Smooth muscle cell of the coronary artery (primary cell): ENCODE results near the gene COPS6. TPM values are rescaled to one million over a fixed set of nuclear protein-coding genes. Genes with fewer than 3 reads are reported as not detected.

Source experiments
- total RNA-seq: library from RNA; depleted of rRNA; stranded (reverse); fragments of >200 nt; gene quantifications from 2 replicates; pipeline ENCODE4 v1.2.3, GENCODE V29; 2014; ENCODE audit warnings: low replicate concordance

COPS6 gene
- total RNA-seq: 77.9 and 108 TPM in 2 replicates

GRCh38 chr7:100088621-100089457, at the start of gene COPS6:
Gene COPS6, plus strand, starts transcription at chr7:100088969. Its CDS starts 22 bp downstream, at chr7:100088991.

GRCh38 chr7:100049441-100050291, 39.1 kb upstream of the COPS6 start, which contains the start of gene ZSCAN21:
Gene ZSCAN21, plus strand, starts transcription at chr7:100049774. Its CDS starts 7,233 bp downstream, at chr7:100057007.

GRCh38 chr7:100081535-100082102, 7.2 kb upstream of the COPS6 start, which contains the start of gene ZNF3:
Gene ZNF3, minus strand, starts transcription at chr7:100081723. Its CDS starts 4,366 bp downstream, at chr7:100077357.

GRCh38 chr7:100101016-100101862, 12.5 kb downstream of the COPS6 start, which contains the start of the genes AP4M1 and MCM7:
Gene AP4M1, plus strand, starts transcription at chr7:100101643. Its CDS starts 72 bp downstream, at chr7:100101715.
Gene MCM7, minus strand, starts transcription at chr7:100101397. Its CDS starts 103 bp downstream, at chr7:100101294.

GRCh38 chr7:100119072-100119969, 30.6 kb downstream of the COPS6 start, which contains the start of the genes CNPY4 and TAF6:
Gene CNPY4, plus strand, starts transcription at chr7:100119634. Its CDS starts 111 bp downstream, at chr7:100119745.
Gene TAF6, minus strand, starts transcription at chr7:100119358. Its CDS starts 5,149 bp downstream, at chr7:100114209.

GRCh38 chr7:100126931-100127865, 38.4 kb downstream of the COPS6 start, which contains the start of gene MBLAC1:
Gene MBLAC1, plus strand, starts transcription at chr7:100126967. Its CDS starts 429 bp downstream, at chr7:100127396.

Other genes starting within 250 kb of the COPS6 start
- 0.12 TPM in 1 of 2 replicates, not detected in the other for gene OR2AE1, start 211.9 kb upstream of the COPS6 start, total RNA-seq
- 21.2 and 32.1 TPM in 2 replicates for gene TRIM4, start 169.4 kb upstream of the COPS6 start, total RNA-seq
- not detected in 2 replicates for gene GJC3, start 159.3 kb upstream of the COPS6 start, total RNA-seq
- gene AZGP1, start 112.9 kb upstream of the COPS6 start, total RNA-seq: 0.30 TPM in 1 of 2 replicates, not detected in the other
- 33.1 and 37.3 TPM in 2 replicates for gene ZKSCAN1, start 73.4 kb upstream of the COPS6 start, total RNA-seq
- gene ZSCAN21, start 39.2 kb upstream of the COPS6 start, total RNA-seq: 8.2 and 9.8 TPM in 2 replicates
- 11.8 and 19.1 TPM in 2 replicates for gene ZNF3, start 7.2 kb upstream of the COPS6 start, total RNA-seq
- 23.5 and 39.1 TPM in 2 replicates for gene MCM7, start 12.4 kb downstream of the COPS6 start, total RNA-seq
- gene AP4M1, start 12.7 kb downstream of the COPS6 start, total RNA-seq: 15.3 and 19.6 TPM in 2 replicates
- 13.3 and 25.1 TPM in 2 replicates for gene TAF6, start 30.4 kb downstream of the COPS6 start, total RNA-seq
- 34.4 and 67.6 TPM in 2 replicates for gene CNPY4, start 30.7 kb downstream of the COPS6 start, total RNA-seq
- 1.4 and 2.2 TPM in 2 replicates for gene MBLAC1, start 38.0 kb downstream of the COPS6 start, total RNA-seq
- 119 and 142 TPM in 2 replicates for gene LAMTOR4, start 59.9 kb downstream of the COPS6 start, total RNA-seq
- gene TRAPPC14, start 69.8 kb downstream of the COPS6 start, total RNA-seq: 3.0 and 4.4 TPM in 2 replicates
- gene GAL3ST4, start 79.6 kb downstream of the COPS6 start, total RNA-seq: 1.5 and 2.3 TPM in 2 replicates
- gene GPC2, start 88.4 kb downstream of the COPS6 start, total RNA-seq: 1.4 and 3.1 TPM in 2 replicates
- gene STAG3, start 88.9 kb downstream of the COPS6 start, total RNA-seq: 0.30 and 1.4 TPM in 2 replicates
- not detected in 2 replicates for gene PVRIG, start 131.0 kb downstream of the COPS6 start, total RNA-seq
- gene SPDYE3, start 218.7 kb downstream of the COPS6 start, total RNA-seq: not detected in 2 replicates